Activated CD4-positive, alpha-beta T cell treated with anti-CD3 and anti-CD28 coated beads for 36 hours (primary cell): ENCODE results near the gene CHSY1. TPM values are rescaled to one million over a fixed set of nuclear protein-coding genes. Genes with fewer than 3 reads are reported as not detected.
"Not testable (repeated sequence)": the region's sequence is repeated elsewhere in the genome, so short reads cannot be mapped to it uniquely, and the experiment has no call there.

Source experiments
- ATAC-seq: fragments of 200-7000 bp; cut with Tn5 transposase; one replicate; pipeline ENCODE4 v1.10.0; 2021; ENCODE audit warnings: mild to moderate bottlenecking, moderate library complexity
- CTCF ChIA-PET: fragments of 350-600 bp; sonication (Branson Sonifier 250); formaldehyde crosslinking; loops from one replicate; lab custom pipeline; 2021; ENCODE audit warnings: antibody characterized with exemption; lab: Charles Lee
- POLR2A ChIA-PET: fragments of 350-600 bp; sonication (Branson Sonifier 250); formaldehyde crosslinking; loops from one replicate; lab custom pipeline; 2021; ENCODE audit warnings: antibody characterized with exemption, inconsistent platforms; lab: Charles Lee
- DNase-seq: peaks from one replicate; pipeline ENCODE4 v3.0.0-alpha.2; 2020
- H3K27ac Mint-ChIP-seq: one replicate; pipeline ENCODE4 v1.8.0; 2021; ENCODE audit warnings: mixed read lengths
- H3K27me3 Mint-ChIP-seq: one replicate; pipeline ENCODE4 v1.8.0; 2021; ENCODE audit warnings: mixed read lengths
- H3K36me3 Mint-ChIP-seq: one replicate; pipeline ENCODE4 v1.8.0; 2021; ENCODE audit warnings: low read depth, mixed read lengths
- H3K4me1 Mint-ChIP-seq: one replicate; pipeline ENCODE4 v1.8.0; 2021; ENCODE audit warnings: mixed read lengths
- H3K4me3 Mint-ChIP-seq: one replicate; pipeline ENCODE4 v1.8.0; 2021; ENCODE audit warnings: mild to moderate bottlenecking, moderate library complexity, mixed read lengths
- H3K9me3 Mint-ChIP-seq: one replicate; pipeline ENCODE4 v1.8.0; 2021; ENCODE audit warnings: low read depth, mixed read lengths
- intact Hi-C, 2 experiments: fragments of 100-400 bp; cut with DNase I in 1 of 2; cut with micrococcal nuclease in 1 of 2; formaldehyde crosslinking; loops; one replicate each; pipeline versions ENCODE4 v1.14.2 to v1.15.1; 2022 to 2024; cut with DNase I, micrococcal nuclease
- total RNA-seq, 2 experiments: library from RNA; stranded (reverse); gene quantifications; one replicate each; pipeline ENCODE4 v1.2.3, GENCODE V29; 2021

CHSY1 gene
- total RNA-seq, 2 experiments from 2014 or later: 31.5 to 36.1 TPM

- intact Hi-C loops: no loop called here
- no peak overlapping the region for H3K27ac Mint-ChIP-seq
- ATAC-seq (no peak), DNase-seq (no peak)
- H3K4me3 Mint-ChIP-seq: no peak overlapping the region
- POLR2A ChIA-PET: no interaction called here
- CTCF ChIA-PET: no interaction called here
- H3K27me3 Mint-ChIP-seq: no peaks in the 10 kb centered on the region
- peaks cover 43% of the 10 kb centered on the region for H3K4me1 Mint-ChIP-seq
- peaks cover 67% of the 10 kb centered on the region for H3K36me3 Mint-ChIP-seq
- peaks cover 4% of the 10 kb centered on the region for H3K9me3 Mint-ChIP-seq
Observed at GRCh38 chr15:101233651-101234280, 18.1 kb downstream of the CHSY1 start.

GRCh38 chr15:101232677-101233076 is 19.2 kb downstream of the CHSY1 start:
- intact Hi-C loops: no loop called here
- H3K27me3 Mint-ChIP-seq: no peaks in the 10 kb centered on the region
- ATAC-seq: no peak
- H3K9me3 Mint-ChIP-seq: peaks cover 11% of the 10 kb centered on the region
- H3K36me3 Mint-ChIP-seq: peaks cover 77% of the 10 kb centered on the region
- POLR2A ChIA-PET: no interaction called here
- CTCF ChIA-PET: interaction anchor here (1.5 kb wide), 1 partner anchor 13 kb away, joined by 5 read pairs; no protein-coding TSS in a partner anchor
- H3K27ac Mint-ChIP-seq: no peak overlapping the region
- DNase-seq: no peak
- no peak overlapping the region for H3K4me3 Mint-ChIP-seq
- H3K4me1 Mint-ChIP-seq: peaks cover 48% of the 10 kb centered on the region

- ATAC-seq (no peak), DNase-seq (no peak)
- Mint-ChIP-seq H3K4me3 (no peak overlapping the region), H3K4me1 (peaks cover 54% of the 10 kb centered on the region), H3K9me3 (peaks cover 11% of the 10 kb centered on the region), H3K27ac (peak overlapping the region; percentile 37), H3K27me3 (no peaks in the 10 kb centered on the region), H3K36me3 (peaks cover 79% of the 10 kb centered on the region)
- intact Hi-C loops: no loop called here
- POLR2A ChIA-PET: no interaction called here
- CTCF ChIA-PET: no interaction called here
Observed at GRCh38 chr15:101228313-101228712, 23.5 kb downstream of the CHSY1 start.

GRCh38 chr15:101225658-101226057 is 26.2 kb downstream of the CHSY1 start:
- H3K4me1 Mint-ChIP-seq: peaks cover 58% of the 10 kb centered on the region

DNA sequence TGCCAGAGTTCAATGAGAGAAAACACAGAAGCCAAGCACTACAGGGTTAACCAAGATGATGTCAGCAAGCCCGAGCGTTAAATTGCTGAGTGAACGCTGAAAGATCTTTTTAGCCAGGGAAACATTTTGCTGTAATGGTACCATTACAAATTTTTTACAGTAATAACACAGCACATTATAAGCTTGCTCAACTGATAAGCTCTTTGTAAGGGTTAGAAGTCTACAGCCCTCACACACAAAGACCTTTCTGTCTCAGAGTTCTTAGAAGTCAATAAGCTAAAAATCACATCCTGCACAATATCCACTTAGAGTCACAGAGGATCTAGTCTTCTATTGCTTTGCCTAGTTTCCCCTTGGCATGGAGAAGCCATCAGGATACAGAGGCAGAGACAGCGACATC is 29.9 kb downstream of the CHSY1 start:
- Mint-ChIP-seq H3K4me3 (no peak overlapping the region), H3K27me3 (no peaks in the 10 kb centered on the region), H3K36me3 (peaks cover 49% of the 10 kb centered on the region), H3K4me1 (peaks cover 53% of the 10 kb centered on the region), H3K27ac (no peak overlapping the region), H3K9me3 (no peaks in the 10 kb centered on the region)
- ATAC-seq (peak; percentile 30), DNase-seq (no peak)
- ChIA-PET POLR2A (no interaction called here), CTCF (interaction anchor here (0.6 to 1.3 kb wide), 3 partner anchors 22 to 69 kb away, joined by 3 read pairs; no protein-coding TSS in a partner anchor)
- intact Hi-C loops: no loop called here

More at GRCh38 chr15:101225658-101226057, 26.2 kb downstream of the CHSY1 start:
- Mint-ChIP-seq H3K4me3 (no peak overlapping the region), H3K36me3 (peaks cover 61% of the 10 kb centered on the region), H3K27ac (no peak overlapping the region), H3K27me3 (no peaks in the 10 kb centered on the region), H3K9me3 (peaks cover 11% of the 10 kb centered on the region)
- POLR2A ChIA-PET: interaction anchor here (0.5 kb wide), 1 partner anchor 32 kb away, joined by 3 read pairs; no protein-coding TSS in a partner anchor
- intact Hi-C loops: no loop called here
- ATAC-seq (no peak), DNase-seq (no peak)
- CTCF ChIA-PET: interaction anchor here (1.4 kb wide), 1 partner anchor 19 kb away, joined by 3 read pairs; no protein-coding TSS in a partner anchor

- H3K4me3 Mint-ChIP-seq: no peak overlapping the region
- peaks cover 45% of the 10 kb centered on the region for H3K36me3 Mint-ChIP-seq
- no peak overlapping the region for H3K27ac Mint-ChIP-seq
- ATAC-seq: no peak
- H3K9me3 Mint-ChIP-seq: no peaks in the 10 kb centered on the region
- intact Hi-C loops: no loop called here
- ChIA-PET CTCF (interaction anchor here (0.7 kb wide), 1 partner anchor 47 kb away, joined by 3 read pairs; no protein-coding TSS in a partner anchor), POLR2A (no interaction called here)
- H3K27me3 Mint-ChIP-seq: no peaks in the 10 kb centered on the region
- no peak for DNase-seq
- H3K4me1 Mint-ChIP-seq: peaks cover 52% of the 10 kb centered on the region
Observed at GRCh38 chr15:101220060-101220459, 31.8 kb downstream of the CHSY1 start.

DNA sequence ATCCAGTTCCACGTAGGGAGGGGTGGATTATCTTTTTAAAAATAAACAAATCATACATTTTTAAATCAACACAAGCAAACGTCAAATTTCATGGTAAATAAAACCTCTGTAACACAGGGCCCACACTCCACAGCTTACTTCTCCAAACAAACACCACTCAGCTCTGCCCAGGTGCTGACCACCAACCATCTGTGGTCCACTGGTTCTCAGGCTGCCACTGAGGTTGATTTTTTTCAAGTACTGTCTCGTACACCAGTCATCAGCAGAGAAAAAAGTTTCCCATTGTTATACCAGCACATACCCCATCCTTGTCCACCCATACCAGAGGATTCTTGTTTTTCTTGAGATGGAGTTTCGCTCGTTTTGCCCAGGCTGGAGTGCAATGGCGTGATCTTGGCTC is 32.4 kb downstream of the CHSY1 start:
- POLR2A ChIA-PET: no interaction called here
- peaks cover 43% of the 10 kb centered on the region for H3K36me3 Mint-ChIP-seq
- H3K27ac Mint-ChIP-seq: no peak overlapping the region
- no peaks in the 10 kb centered on the region for H3K27me3 Mint-ChIP-seq
- no peak overlapping the region for H3K4me3 Mint-ChIP-seq
- intact Hi-C loops: no loop called here
- CTCF ChIA-PET: interaction anchor here (0.6 to 1.1 kb wide), 2 partner anchors 12 to 132 kb away, joined by 3 to 4 read pairs; no protein-coding TSS in a partner anchor
- ATAC-seq: no peak
- no peaks in the 10 kb centered on the region for H3K9me3 Mint-ChIP-seq
- no peak for DNase-seq
- H3K4me1 Mint-ChIP-seq: peaks cover 50% of the 10 kb centered on the region

DNA sequence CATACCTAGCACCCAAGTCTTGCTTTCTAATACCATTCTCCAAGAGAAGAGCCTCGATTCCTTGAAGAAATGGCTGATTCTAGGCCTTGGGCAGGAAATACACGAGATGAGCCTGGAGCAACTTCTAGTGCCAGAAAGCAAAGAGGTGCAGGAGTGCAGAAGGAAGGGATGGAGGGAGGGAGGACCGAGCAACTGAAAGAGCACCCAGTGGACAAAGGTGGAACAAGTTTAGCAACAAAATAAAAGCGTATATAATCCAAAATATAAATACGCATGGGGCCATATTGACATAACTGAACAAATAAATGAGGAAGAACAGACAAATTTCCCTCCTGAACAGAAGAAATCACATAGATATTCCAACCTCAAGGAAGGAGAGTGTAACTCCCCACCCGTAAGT is 34.4 kb downstream of the CHSY1 start:
- intact Hi-C loops: no loop called here
- Mint-ChIP-seq H3K36me3 (peaks cover 43% of the 10 kb centered on the region), H3K4me3 (no peak overlapping the region), H3K4me1 (peaks cover 60% of the 10 kb centered on the region), H3K27me3 (no peaks in the 10 kb centered on the region), H3K9me3 (no peaks in the 10 kb centered on the region), H3K27ac (no peak overlapping the region)
- DNase-seq (no peak), ATAC-seq (no peak)
- ChIA-PET CTCF (interaction anchor here (0.6 kb wide), 1 partner anchor 24 kb away, joined by 3 read pairs; no protein-coding TSS in a partner anchor), POLR2A (no interaction called here)

- no peak overlapping the region for H3K27ac Mint-ChIP-seq
- no peak for ATAC-seq
- POLR2A ChIA-PET: interaction anchor here (0.6 kb wide), 1 partner anchor 26 kb away, joined by 4 read pairs; no protein-coding TSS in a partner anchor
Observed at GRCh38 chr15:101216100-101216499, 35.7 kb downstream of the CHSY1 start.

GRCh38 chr15:101215681-101216080 is 36.2 kb downstream of the CHSY1 start:
- ATAC-seq (no peak), DNase-seq (no peak)
- intact Hi-C loops: no loop called here
- POLR2A ChIA-PET: interaction anchor here (0.6 kb wide), 1 partner anchor 27 kb away, joined by 4 read pairs; no protein-coding TSS in a partner anchor
- CTCF ChIA-PET: interaction anchor here (1.1 kb wide), 1 partner anchor 73 kb away, joined by 3 read pairs; no protein-coding TSS in a partner anchor
- peaks cover 46% of the 10 kb centered on the region for H3K36me3 Mint-ChIP-seq
- no peaks in the 10 kb centered on the region for H3K27me3 Mint-ChIP-seq
- no peak overlapping the region for H3K4me3 Mint-ChIP-seq
- no peak overlapping the region for H3K27ac Mint-ChIP-seq
- H3K9me3 Mint-ChIP-seq: no peaks in the 10 kb centered on the region
- peaks cover 65% of the 10 kb centered on the region for H3K4me1 Mint-ChIP-seq

More at GRCh38 chr15:101216100-101216499, 35.7 kb downstream of the CHSY1 start:
- Mint-ChIP-seq H3K36me3 (peaks cover 48% of the 10 kb centered on the region), H3K4me1 (peaks cover 64% of the 10 kb centered on the region), H3K9me3 (no peaks in the 10 kb centered on the region), H3K4me3 (no peak overlapping the region), H3K27me3 (no peaks in the 10 kb centered on the region)
- no peak for DNase-seq
- intact Hi-C loops: no loop called here
- CTCF ChIA-PET: interaction anchor here (1.1 kb wide), 1 partner anchor 73 kb away, joined by 3 read pairs; no protein-coding TSS in a partner anchor

DNA sequence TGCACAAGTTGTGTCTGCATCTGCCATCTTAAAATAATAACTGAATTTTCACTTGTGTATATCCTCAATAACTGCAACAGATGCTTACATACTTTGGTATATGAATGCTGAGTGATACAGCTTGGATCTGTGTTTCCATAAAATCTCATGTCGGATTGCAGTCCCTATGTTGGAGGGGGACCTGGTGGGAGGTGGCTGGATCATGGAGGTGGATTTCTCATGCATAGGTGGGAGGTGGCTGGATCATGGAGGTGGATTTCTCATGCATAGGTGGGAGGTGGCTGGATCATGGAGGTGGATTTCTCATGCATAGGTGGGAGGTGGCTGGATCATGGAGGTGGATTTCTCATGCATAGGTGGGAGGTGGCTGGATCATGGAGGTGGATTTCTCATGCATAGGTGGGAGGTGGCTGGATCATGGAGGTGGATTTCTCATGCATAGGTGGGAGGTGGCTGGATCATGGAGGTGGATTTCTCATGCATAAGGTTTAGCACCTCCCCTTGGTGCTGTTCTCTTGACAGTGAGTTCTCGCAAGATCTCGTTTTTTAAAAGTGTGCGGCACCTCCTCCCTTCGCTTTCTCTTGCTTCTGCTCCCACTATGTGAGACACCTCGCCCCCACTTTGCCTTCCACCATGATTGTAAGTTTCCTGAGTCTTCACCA is 37.3 kb downstream of the CHSY1 start:
- intact Hi-C loops, H3K9me3 Mint-ChIP-seq, ATAC-seq, H3K27me3 Mint-ChIP-seq, H3K4me3 Mint-ChIP-seq, DNase-seq, POLR2A ChIA-PET: not testable (repeated sequence)
- peaks cover 70% of the 10 kb centered on the region for H3K4me1 Mint-ChIP-seq
- peak overlapping the region; percentile 24 for H3K27ac Mint-ChIP-seq
- CTCF ChIA-PET: interaction anchor here (2.0 kb wide), 1 partner anchor 8 kb away, joined by 4 read pairs; no protein-coding TSS in a partner anchor
- H3K36me3 Mint-ChIP-seq: peaks cover 38% of the 10 kb centered on the region
